HCT116 (cell line): ENCODE measurements around the gene GFI1B. TPM values are rescaled to one million over a fixed set of nuclear protein-coding genes. Genes with fewer than 3 reads are reported as not detected.

Source experiments
- ATAC-seq: fragments of 200-7000 bp; cut with Tn5 transposase; 2 replicates; pipeline ENCODE4 v1.9.1; 2020; ENCODE audit warnings: mild to moderate bottlenecking, moderate library complexity
- BruUV-seq: library from RNA; stranded (reverse); fragments of 400-500 nt; replicated peaks from 2 replicates; lab custom pipeline; 2021; lab: Mats Ljungman, UMichigan
- CTCF ChIA-PET: fragments of 300-600 bp; sonication (Branson Sonifier 250); formaldehyde crosslinking; loops from one replicate; lab custom pipeline; 2021; ENCODE audit warnings: antibody characterized with exemption; lab: Charles Lee
- POLR2A ChIA-PET: fragments of 300-600, 350-600 bp; sonication (Branson Sonifier 250); formaldehyde crosslinking; loops from one replicate; lab custom pipeline; 2021; ENCODE audit warnings: antibody characterized with exemption; lab: Charles Lee
- RAD21 ChIA-PET, 2 experiments: fragments of 300-600 bp; sonication (Branson Sonifier 250); formaldehyde crosslinking; loops; one replicate each; lab custom pipeline; 2023; ENCODE audit warnings: low total read pairs in 2 of 2; ENCODE audit not compliant: uncharacterized antibody in 2 of 2, unreplicated experiment in 2 of 2, low non-redundant PET in 1 of 2; lab: Charles Lee
- DNase-seq: peaks from one replicate; pipeline ENCODE4 v3.0.0-alpha.2; 2010; ENCODE audit warnings: low read depth, low spot score
- H2AFZ ChIP-seq: fragments of 200-600 bp; shearing (Covaris generic), sonication (generic); 2 replicates; pipeline ENCODE4 v1.6.1; 2017; ENCODE audit warnings: low read depth, mixed run types, mixed read lengths, antibody characterized with exemption, low read length; ENCODE audit not compliant: poor library complexity, severe bottlenecking
- H3K27ac ChIP-seq: 2 replicates; pipeline ENCODE4 v1.5.1; 2012; ENCODE audit warnings: low read depth, low read length
- H3K27me3 ChIP-seq: fragments of 200-600 bp; sonication (generic); 2 replicates; pipeline ENCODE4 v1.6.1; 2016; ENCODE audit warnings: mixed run types, low read length, mixed read lengths; ENCODE audit not compliant: insufficient read depth
- H3K36me3 ChIP-seq, 2 experiments: fragments of 200-500 bp in 1 of 2; fragments of 200-600 bp in 1 of 2; sonication (Bioruptor generic) in 1 of 2; sonication (generic) in 1 of 2; 2 replicates each; pipeline versions ENCODE4 v1.5.1 to v1.6.1; 2014 to 2016; ENCODE audit warnings: low read length in 2 of 2, inconsistent platforms in 1 of 2, mixed read lengths in 1 of 2, mixed run types in 1 of 2; ENCODE audit not compliant: insufficient read depth in 2 of 2, control insufficient read depth in 1 of 2
- H3K4me1 ChIP-seq, 2 experiments: fragments of 200-600 bp in 1 of 2; sonication (generic) in 1 of 2; 2 replicates each; pipeline versions ENCODE4 v1.5.1 to v1.6.1; 2012 to 2017; ENCODE audit warnings: low read length in 2 of 2, inconsistent platforms in 1 of 2, mild to moderate bottlenecking in 1 of 2, mixed read lengths in 1 of 2, mixed run types in 1 of 2, moderate library complexity in 1 of 2; ENCODE audit not compliant: insufficient read depth in 2 of 2, control insufficient read depth in 1 of 2
- H3K4me2 ChIP-seq: fragments of 200-600 bp; sonication (generic); 2 replicates; pipeline ENCODE4 v1.6.1; 2017; ENCODE audit warnings: mixed run types, low read length, mixed read lengths
- H3K4me3 ChIP-seq, 2 experiments: fragments of 200-600 bp in 1 of 2; sonication (generic) in 1 of 2; replicated peaks in 1 of 2; 2 replicates each; pipeline ENCODE4 v1.5.1; 2011 to 2016; ENCODE audit warnings: low read length in 2 of 2, control low read depth in 1 of 2, low read depth in 1 of 2, mild to moderate bottlenecking in 1 of 2, mixed read lengths in 1 of 2, mixed run types in 1 of 2
- H3K79me2 ChIP-seq: fragments of 200-600 bp; sonication (generic); 2 replicates; pipeline ENCODE4 v1.6.1; 2017; ENCODE audit warnings: mild to moderate bottlenecking, mixed run types, low read length, moderate library complexity, mixed read lengths; ENCODE audit not compliant: insufficient read depth
- H3K9ac ChIP-seq: fragments of 200-600 bp; sonication (generic); 2 replicates; pipeline ENCODE4 v1.6.1; 2016; ENCODE audit warnings: low read length, mixed read lengths
- H3K9me2 ChIP-seq: fragments of 200-600 bp; sonication (generic), shearing (Covaris generic); 2 replicates; pipeline ENCODE4 v1.6.1; 2017; ENCODE audit warnings: mixed run types, mild to moderate bottlenecking, moderate library complexity; ENCODE audit not compliant: insufficient read depth
- H3K9me3 ChIP-seq, 2 experiments: fragments of 200-500 bp in 1 of 2; fragments of 200-600 bp in 1 of 2; sonication (Bioruptor generic) in 1 of 2; sonication (generic) in 1 of 2; 2 replicates each; pipeline ENCODE4 v1.6.1; 2014 to 2017; ENCODE audit warnings: low read length in 2 of 2, mixed read lengths in 2 of 2, inconsistent platforms in 1 of 2, low read depth in 1 of 2, mild to moderate bottlenecking in 1 of 2, mixed run types in 1 of 2, moderate library complexity in 1 of 2; ENCODE audit not compliant: control insufficient read depth in 1 of 2, insufficient read depth in 1 of 2
- H4K20me1 ChIP-seq: fragments of 200-600 bp; sonication (generic), shearing (Covaris generic); 2 replicates; pipeline ENCODE4 v1.6.1; 2017; ENCODE audit warnings: mixed run types, mild to moderate bottlenecking, moderate library complexity; ENCODE audit not compliant: insufficient read depth
- ATF3 ChIP-seq: IDR thresholded peaks from 2 replicates; pipeline ENCODE4 v1.6.1; 2012
- CBX3 ChIP-seq: IDR thresholded peaks from 2 replicates; pipeline ENCODE4 v1.6.1; 2012; ENCODE audit warnings: low read depth
- CEBPB ChIP-seq: IDR thresholded peaks from 2 replicates; pipeline ENCODE4 v1.6.1; 2012; ENCODE audit warnings: low read depth
- CTCF ChIP-seq, 3 experiments: fragments of 200-600 bp in 1 of 3; sonication (generic) in 1 of 3; IDR thresholded peaks in 2 of 3; conservative IDR thresholded peaks in 1 of 3; 2 replicates each; pipeline ENCODE4 v1.5.1; 2012 to 2017; ENCODE audit warnings: low read depth in 2 of 3, low read length in 2 of 3, antibody characterized with exemption in 1 of 3, borderline replicate concordance in 1 of 3, control low read depth in 1 of 3, mild to moderate bottlenecking in 1 of 3, mixed read lengths in 1 of 3, mixed run types in 1 of 3, moderate library complexity in 1 of 3; ENCODE audit not compliant: insufficient read depth in 1 of 3
- EGR1 ChIP-seq: IDR thresholded peaks from 2 replicates; pipeline ENCODE4 v1.6.1; 2012; ENCODE audit warnings: low read depth
- ELF1 ChIP-seq: IDR thresholded peaks from 2 replicates; pipeline ENCODE4 v1.6.1; 2012; ENCODE audit warnings: low read depth, borderline replicate concordance
- EZH2 ChIP-seq: fragments of 200-600 bp; sonication (generic); IDR thresholded peaks from 2 replicates; pipeline ENCODE4 v1.6.1; 2017; ENCODE audit warnings: antibody characterized with exemption, mixed run types
- EZH2phosphoT487 ChIP-seq: fragments of 200-600 bp; IDR thresholded peaks from 2 replicates; pipeline ENCODE4 v1.6.1; 2018; ENCODE audit warnings: antibody characterized with exemption, borderline replicate concordance
- FOSL1 ChIP-seq: IDR thresholded peaks from 2 replicates; pipeline ENCODE4 v1.6.1; 2012; ENCODE audit warnings: low read depth
- POLR2A ChIP-seq: IDR thresholded peaks from 2 replicates; pipeline ENCODE4 v1.7.0; 2011; ENCODE audit warnings: borderline replicate concordance; ENCODE audit not compliant: insufficient read depth, insufficient read length; ENCODE audit errors: extremely low read depth
- POLR2AphosphoS5 ChIP-seq: IDR thresholded peaks from 2 replicates; pipeline ENCODE4 v1.6.1; 2011; ENCODE audit warnings: mild to moderate bottlenecking, low read depth, low read length, moderate library complexity
- RAD21 ChIP-seq: IDR thresholded peaks from 2 replicates; pipeline ENCODE4 v1.6.1; 2012; ENCODE audit warnings: low read depth, mild to moderate bottlenecking
- REST ChIP-seq: IDR thresholded peaks from 2 replicates; pipeline ENCODE4 v1.6.1; 2012; ENCODE audit warnings: low read depth
- SIN3A ChIP-seq: IDR thresholded peaks from 2 replicates; pipeline ENCODE4 v1.6.1; 2012; ENCODE audit warnings: low read depth
- SP1 ChIP-seq: IDR thresholded peaks from 2 replicates; pipeline ENCODE4 v1.6.1; 2012; ENCODE audit warnings: low read depth
- SRF ChIP-seq: IDR thresholded peaks from 2 replicates; pipeline ENCODE4 v1.6.1; 2012; ENCODE audit warnings: low read depth
- TCF7L2 ChIP-seq: IDR thresholded peaks from 2 replicates; pipeline ENCODE4 v1.7.0; 2011; ENCODE audit warnings: borderline replicate concordance, inconsistent platforms; ENCODE audit not compliant: insufficient read depth, insufficient read length; ENCODE audit errors: extremely low read depth
- YY1 ChIP-seq: IDR thresholded peaks from 2 replicates; pipeline ENCODE4 v1.6.1; 2011; ENCODE audit warnings: low read length, low read depth, moderate library complexity, mild to moderate bottlenecking; ENCODE audit not compliant: insufficient replicate concordance; ENCODE audit errors: extremely low read depth
- ZFX ChIP-seq: fragments of 450-650 bp; IDR thresholded peaks from 2 replicates; pipeline ENCODE4 v1.6.1; 2017
- ZNF274 ChIP-seq: fragments of 200-500 bp; sonication (Bioruptor generic); IDR thresholded peaks from 2 replicates; pipeline ENCODE4 v1.6.1; 2014; ENCODE audit warnings: mild to moderate bottlenecking, low read depth, low read length, inconsistent platforms
- intact Hi-C: fragments of 100-400 bp; cut with micrococcal nuclease; formaldehyde crosslinking; loops from 2 replicates; pipeline ENCODE4 v1.10.0; 2022
- total RNA-seq: library from RNA; stranded (reverse); gene quantifications from one replicate; pipeline ENCODE4 v1.2.1, GENCODE V29; 2021; ENCODE audit not compliant: unreplicated experiment

The GFI1B gene
- total RNA-seq, 1 experiment from 2014 or later: 0.20 TPM

- TF ChIP-seq CEBPB: no peak
- no peak for TF ChIP-seq EGR1
- no peak for TF ChIP-seq ZNF274
- no peak for TF ChIP-seq YY1
- no peak for TF ChIP-seq CTCF (IDR thresholded peaks at IDR 0.05 in 2 of 3, conservative IDR thresholded peaks at IDR 0.05 in 1 of 3; ENCODE audit: borderline replicate concordance in 1 of 3, insufficient read depth in 1 of 3, low read depth in 2 of 3, low read length in 2 of 3)
- TF ChIP-seq SP1: no peak
- TF ChIP-seq POLR2AphosphoS5: no peak
- TF ChIP-seq SRF: no peak
- no peak for TF ChIP-seq EZH2phosphoT487
- no peak for TF ChIP-seq REST
- no peak for TF ChIP-seq SIN3A
- no peak for TF ChIP-seq ELF1
- TF ChIP-seq EZH2: no peak
- TF ChIP-seq ATF3: no peak
- no peak for TF ChIP-seq ZFX
- no peak for TF ChIP-seq RAD21
- TF ChIP-seq CBX3: no peak
- TF ChIP-seq POLR2A: no peak
- no peak for TF ChIP-seq FOSL1
- no peak for TF ChIP-seq TCF7L2
- no peak overlapping the region for H3K4me2 ChIP-seq
- ATAC-seq: no peak
- H3K9ac ChIP-seq: no peak overlapping the region
- H3K9me3 ChIP-seq: no peaks in the 10 kb centered on the region
- ChIA-PET RAD21 (no interaction called here), CTCF (no interaction called here), POLR2A (no interaction called here)
- BruUV-seq: no TSS peak
- no peak overlapping the region for H2AFZ ChIP-seq
- H3K9me2 ChIP-seq: no peaks in the 10 kb centered on the region
- H3K4me3 ChIP-seq: no peak overlapping the region
- peaks cover 96% of the 10 kb centered on the region for H3K79me2 ChIP-seq
- no peaks in the 10 kb centered on the region for H4K20me1 ChIP-seq
- H3K4me1 ChIP-seq: no peaks in the 10 kb centered on the region
- no peaks in the 10 kb centered on the region for H3K27me3 ChIP-seq
- no peak overlapping the region for H3K27ac ChIP-seq
- peaks cover 12 to 22% of the 10 kb centered on the region in 2 experiments; a peak in 3 of 4 replicates for H3K36me3 ChIP-seq
- intact Hi-C loops: no loop called here
- no peak for DNase-seq
Observed at GRCh38 chr9:133037775-133038515, 59.5 kb downstream of the GFI1B start.
